HCT116 (cell line): ENCODE results near the gene SMAGP. TPM values are rescaled to one million over a fixed set of nuclear protein-coding genes. Genes with fewer than 3 reads are reported as not detected.
A peak's percentile ranks its signal among the peaks of the same experiment; 100 is the strongest.

Source experiments
- ATAC-seq: fragments of 200-7000 bp; cut with Tn5 transposase; 2 replicates; pipeline ENCODE4 v1.9.1; 2020; ENCODE audit warnings: mild to moderate bottlenecking, moderate library complexity
- BruUV-seq: library from RNA; stranded (reverse); fragments of 400-500 nt; replicated peaks from 2 replicates; lab custom pipeline; 2021; lab: Mats Ljungman, UMichigan
- CTCF ChIA-PET: fragments of 300-600 bp; sonication (Branson Sonifier 250); formaldehyde crosslinking; loops from one replicate; lab custom pipeline; 2021; ENCODE audit warnings: antibody characterized with exemption; lab: Charles Lee
- POLR2A ChIA-PET: fragments of 300-600, 350-600 bp; sonication (Branson Sonifier 250); formaldehyde crosslinking; loops from one replicate; lab custom pipeline; 2021; ENCODE audit warnings: antibody characterized with exemption; lab: Charles Lee
- RAD21 ChIA-PET, 2 experiments: fragments of 300-600 bp; sonication (Branson Sonifier 250); formaldehyde crosslinking; loops; one replicate each; lab custom pipeline; 2023; ENCODE audit warnings: low total read pairs in 2 of 2; ENCODE audit not compliant: uncharacterized antibody in 2 of 2, unreplicated experiment in 2 of 2, low non-redundant PET in 1 of 2; lab: Charles Lee
- DNase-seq: peaks from one replicate; pipeline ENCODE4 v3.0.0-alpha.2; 2010; ENCODE audit warnings: low read depth, low spot score
- H2AFZ ChIP-seq: fragments of 200-600 bp; shearing (Covaris generic), sonication (generic); 2 replicates; pipeline ENCODE4 v1.6.1; 2017; ENCODE audit warnings: low read depth, mixed run types, mixed read lengths, antibody characterized with exemption, low read length; ENCODE audit not compliant: poor library complexity, severe bottlenecking
- H3K27ac ChIP-seq: 2 replicates; pipeline ENCODE4 v1.5.1; 2012; ENCODE audit warnings: low read depth, low read length
- H3K27me3 ChIP-seq: fragments of 200-600 bp; sonication (generic); 2 replicates; pipeline ENCODE4 v1.6.1; 2016; ENCODE audit warnings: mixed run types, low read length, mixed read lengths; ENCODE audit not compliant: insufficient read depth
- H3K36me3 ChIP-seq, 2 experiments: fragments of 200-500 bp in 1 of 2; fragments of 200-600 bp in 1 of 2; sonication (Bioruptor generic) in 1 of 2; sonication (generic) in 1 of 2; 2 replicates each; pipeline versions ENCODE4 v1.5.1 to v1.6.1; 2014 to 2016; ENCODE audit warnings: low read length in 2 of 2, inconsistent platforms in 1 of 2, mixed read lengths in 1 of 2, mixed run types in 1 of 2; ENCODE audit not compliant: insufficient read depth in 2 of 2, control insufficient read depth in 1 of 2
- H3K4me1 ChIP-seq, 2 experiments: fragments of 200-600 bp in 1 of 2; sonication (generic) in 1 of 2; 2 replicates each; pipeline versions ENCODE4 v1.5.1 to v1.6.1; 2012 to 2017; ENCODE audit warnings: low read length in 2 of 2, inconsistent platforms in 1 of 2, mild to moderate bottlenecking in 1 of 2, mixed read lengths in 1 of 2, mixed run types in 1 of 2, moderate library complexity in 1 of 2; ENCODE audit not compliant: insufficient read depth in 2 of 2, control insufficient read depth in 1 of 2
- H3K4me2 ChIP-seq: fragments of 200-600 bp; sonication (generic); 2 replicates; pipeline ENCODE4 v1.6.1; 2017; ENCODE audit warnings: mixed run types, low read length, mixed read lengths
- H3K4me3 ChIP-seq, 2 experiments: fragments of 200-600 bp in 1 of 2; sonication (generic) in 1 of 2; replicated peaks in 1 of 2; 2 replicates each; pipeline ENCODE4 v1.5.1; 2011 to 2016; ENCODE audit warnings: low read length in 2 of 2, control low read depth in 1 of 2, low read depth in 1 of 2, mild to moderate bottlenecking in 1 of 2, mixed read lengths in 1 of 2, mixed run types in 1 of 2
- H3K79me2 ChIP-seq: fragments of 200-600 bp; sonication (generic); 2 replicates; pipeline ENCODE4 v1.6.1; 2017; ENCODE audit warnings: mild to moderate bottlenecking, mixed run types, low read length, moderate library complexity, mixed read lengths; ENCODE audit not compliant: insufficient read depth
- H3K9ac ChIP-seq: fragments of 200-600 bp; sonication (generic); 2 replicates; pipeline ENCODE4 v1.6.1; 2016; ENCODE audit warnings: low read length, mixed read lengths
- H3K9me2 ChIP-seq: fragments of 200-600 bp; sonication (generic), shearing (Covaris generic); 2 replicates; pipeline ENCODE4 v1.6.1; 2017; ENCODE audit warnings: mixed run types, mild to moderate bottlenecking, moderate library complexity; ENCODE audit not compliant: insufficient read depth
- H3K9me3 ChIP-seq, 2 experiments: fragments of 200-500 bp in 1 of 2; fragments of 200-600 bp in 1 of 2; sonication (Bioruptor generic) in 1 of 2; sonication (generic) in 1 of 2; 2 replicates each; pipeline ENCODE4 v1.6.1; 2014 to 2017; ENCODE audit warnings: low read length in 2 of 2, mixed read lengths in 2 of 2, inconsistent platforms in 1 of 2, low read depth in 1 of 2, mild to moderate bottlenecking in 1 of 2, mixed run types in 1 of 2, moderate library complexity in 1 of 2; ENCODE audit not compliant: control insufficient read depth in 1 of 2, insufficient read depth in 1 of 2
- H4K20me1 ChIP-seq: fragments of 200-600 bp; sonication (generic), shearing (Covaris generic); 2 replicates; pipeline ENCODE4 v1.6.1; 2017; ENCODE audit warnings: mixed run types, mild to moderate bottlenecking, moderate library complexity; ENCODE audit not compliant: insufficient read depth
- CBX3 ChIP-seq: IDR thresholded peaks from 2 replicates; pipeline ENCODE4 v1.6.1; 2012; ENCODE audit warnings: low read depth
- ELF1 ChIP-seq: IDR thresholded peaks from 2 replicates; pipeline ENCODE4 v1.6.1; 2012; ENCODE audit warnings: low read depth, borderline replicate concordance
- FOSL1 ChIP-seq: IDR thresholded peaks from 2 replicates; pipeline ENCODE4 v1.6.1; 2012; ENCODE audit warnings: low read depth
- JUND ChIP-seq: IDR thresholded peaks from 2 replicates; pipeline ENCODE4 v1.6.1; 2012
- MAX ChIP-seq: IDR thresholded peaks from 2 replicates; pipeline ENCODE4 v1.6.1; 2012
- SIN3A ChIP-seq: IDR thresholded peaks from 2 replicates; pipeline ENCODE4 v1.6.1; 2012; ENCODE audit warnings: low read depth
- SP1 ChIP-seq: IDR thresholded peaks from 2 replicates; pipeline ENCODE4 v1.6.1; 2012; ENCODE audit warnings: low read depth
- intact Hi-C: fragments of 100-400 bp; cut with micrococcal nuclease; formaldehyde crosslinking; loops from 2 replicates; pipeline ENCODE4 v1.10.0; 2022
- total RNA-seq: library from RNA; stranded (reverse); gene quantifications from one replicate; pipeline ENCODE4 v1.2.1, GENCODE V29; 2021; ENCODE audit not compliant: unreplicated experiment
- TF ChIP-seq, protein P1 (sequence below): IDR thresholded peaks from 2 replicates; pipeline ENCODE4 v1.6.1; 2012; ENCODE audit warnings: low read depth
- TF ChIP-seq, protein P2 (sequence below), 3 experiments: fragments of 200-600 bp in 1 of 3; sonication (generic) in 1 of 3; IDR thresholded peaks in 2 of 3; conservative IDR thresholded peaks in 1 of 3; 2 replicates each; pipeline ENCODE4 v1.5.1; 2012 to 2017; ENCODE audit warnings: low read depth in 2 of 3, low read length in 2 of 3, antibody characterized with exemption in 1 of 3, borderline replicate concordance in 1 of 3, control low read depth in 1 of 3, mild to moderate bottlenecking in 1 of 3, mixed read lengths in 1 of 3, mixed run types in 1 of 3, moderate library complexity in 1 of 3; ENCODE audit not compliant: insufficient read depth in 1 of 3

The SMAGP gene
- total RNA-seq, 1 experiment from 2014 or later, result 39.9 TPM

- peak overlapping the region; percentile 76 for H3K27ac ChIP-seq
Measured at GRCh38 chr12:51270951-51271518, 820 bp upstream of the SMAGP start.

More at GRCh38 chr12:51270951-51271518, 820 bp upstream of the SMAGP start:
- Histone ChIP-seq H3K4me3 (peak overlapping the region; percentile 69 to 75), H3K9me3 (no peaks in the 10 kb centered on the region), H3K27me3 (no peaks in the 10 kb centered on the region), H3K9me2 (no peaks in the 10 kb centered on the region), H4K20me1 (no peaks in the 10 kb centered on the region), H3K4me2 (peak overlapping the region; percentile 99), H3K36me3 (no peaks in the 10 kb centered on the region), H3K9ac (peak overlapping the region; percentile 90), H3K79me2 (peaks cover 27% of the 10 kb centered on the region; the same call in 1 of the 2 replicates), H2AFZ (no peak overlapping the region), H3K4me1 (peaks cover 10 to 44% of the 10 kb centered on the region in 2 experiments)
- DNase-seq (peak; percentile 61), ATAC-seq (peak; percentile 52)
- ChIA-PET POLR2A (interaction anchor here (0.8 to 1.2 kb wide), 3 partner anchors 9 to 70 kb away, joined by 3 to 5 read pairs (median 3); no protein-coding TSS in a partner anchor), CTCF (interaction anchor here (0.7 to 1.1 kb wide), 2 partner anchors 18 to 70 kb away, joined by 3 to 10 read pairs; no protein-coding TSS in a partner anchor), RAD21 (no interaction called here)
- intact Hi-C loops, result no loop called here
- BruUV-seq, result TSS peak; percentile 84
- TF ChIP-seq FOSL1 (peak; percentile 67; the same call in 1 of the 2 replicates), SP1 (peak; percentile 80), SIN3A (peak; percentile 44), MAX (peak; percentile 63), CBX3 (peak; percentile 80), JUND (peak; percentile 73), ELF1 (no peak)
- TF ChIP-seq, protein P1, sequence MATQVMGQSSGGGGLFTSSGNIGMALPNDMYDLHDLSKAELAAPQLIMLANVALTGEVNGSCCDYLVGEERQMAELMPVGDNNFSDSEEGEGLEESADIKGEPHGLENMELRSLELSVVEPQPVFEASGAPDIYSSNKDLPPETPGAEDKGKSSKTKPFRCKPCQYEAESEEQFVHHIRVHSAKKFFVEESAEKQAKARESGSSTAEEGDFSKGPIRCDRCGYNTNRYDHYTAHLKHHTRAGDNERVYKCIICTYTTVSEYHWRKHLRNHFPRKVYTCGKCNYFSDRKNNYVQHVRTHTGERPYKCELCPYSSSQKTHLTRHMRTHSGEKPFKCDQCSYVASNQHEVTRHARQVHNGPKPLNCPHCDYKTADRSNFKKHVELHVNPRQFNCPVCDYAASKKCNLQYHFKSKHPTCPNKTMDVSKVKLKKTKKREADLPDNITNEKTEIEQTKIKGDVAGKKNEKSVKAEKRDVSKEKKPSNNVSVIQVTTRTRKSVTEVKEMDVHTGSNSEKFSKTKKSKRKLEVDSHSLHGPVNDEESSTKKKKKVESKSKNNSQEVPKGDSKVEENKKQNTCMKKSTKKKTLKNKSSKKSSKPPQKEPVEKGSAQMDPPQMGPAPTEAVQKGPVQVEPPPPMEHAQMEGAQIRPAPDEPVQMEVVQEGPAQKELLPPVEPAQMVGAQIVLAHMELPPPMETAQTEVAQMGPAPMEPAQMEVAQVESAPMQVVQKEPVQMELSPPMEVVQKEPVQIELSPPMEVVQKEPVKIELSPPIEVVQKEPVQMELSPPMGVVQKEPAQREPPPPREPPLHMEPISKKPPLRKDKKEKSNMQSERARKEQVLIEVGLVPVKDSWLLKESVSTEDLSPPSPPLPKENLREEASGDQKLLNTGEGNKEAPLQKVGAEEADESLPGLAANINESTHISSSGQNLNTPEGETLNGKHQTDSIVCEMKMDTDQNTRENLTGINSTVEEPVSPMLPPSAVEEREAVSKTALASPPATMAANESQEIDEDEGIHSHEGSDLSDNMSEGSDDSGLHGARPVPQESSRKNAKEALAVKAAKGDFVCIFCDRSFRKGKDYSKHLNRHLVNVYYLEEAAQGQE, result no peak
- TF ChIP-seq, protein P2, sequence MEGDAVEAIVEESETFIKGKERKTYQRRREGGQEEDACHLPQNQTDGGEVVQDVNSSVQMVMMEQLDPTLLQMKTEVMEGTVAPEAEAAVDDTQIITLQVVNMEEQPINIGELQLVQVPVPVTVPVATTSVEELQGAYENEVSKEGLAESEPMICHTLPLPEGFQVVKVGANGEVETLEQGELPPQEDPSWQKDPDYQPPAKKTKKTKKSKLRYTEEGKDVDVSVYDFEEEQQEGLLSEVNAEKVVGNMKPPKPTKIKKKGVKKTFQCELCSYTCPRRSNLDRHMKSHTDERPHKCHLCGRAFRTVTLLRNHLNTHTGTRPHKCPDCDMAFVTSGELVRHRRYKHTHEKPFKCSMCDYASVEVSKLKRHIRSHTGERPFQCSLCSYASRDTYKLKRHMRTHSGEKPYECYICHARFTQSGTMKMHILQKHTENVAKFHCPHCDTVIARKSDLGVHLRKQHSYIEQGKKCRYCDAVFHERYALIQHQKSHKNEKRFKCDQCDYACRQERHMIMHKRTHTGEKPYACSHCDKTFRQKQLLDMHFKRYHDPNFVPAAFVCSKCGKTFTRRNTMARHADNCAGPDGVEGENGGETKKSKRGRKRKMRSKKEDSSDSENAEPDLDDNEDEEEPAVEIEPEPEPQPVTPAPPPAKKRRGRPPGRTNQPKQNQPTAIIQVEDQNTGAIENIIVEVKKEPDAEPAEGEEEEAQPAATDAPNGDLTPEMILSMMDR (IDR thresholded peaks at IDR 0.05 in 2 of 3, conservative IDR thresholded peaks at IDR 0.05 in 1 of 3; ENCODE audit: borderline replicate concordance in 1 of 3, insufficient read depth in 1 of 3, low read depth in 2 of 3, low read length in 2 of 3), result no peak
